Ascending aorta (tissue), 2 donors: Measurements from ENCODE around the gene CCDC30. TPM values are rescaled to one million over a fixed set of nuclear protein-coding genes. Genes with fewer than 3 reads are reported as not detected.

Experiments used
- DNase-seq, 2 donors: peaks; one replicate each; pipeline ENCODE4 v3.0.0-alpha.2; 2019; ENCODE audit warnings: low spot score in 2 of 2
- H3K27ac ChIP-seq, 2 donors: fragments of 200-600 bp; sonication (generic); one replicate each; pipeline ENCODE4 v1.5.1; 2016 to 2017; ENCODE audit warnings: mild to moderate bottlenecking in 1 of 2
- H3K27me3 ChIP-seq: fragments of 200-600 bp; sonication (generic); one replicate; pipeline ENCODE4 v1.5.1; 2017
- H3K36me3 ChIP-seq, 2 donors: fragments of 200-600 bp; sonication (generic); one replicate each; pipeline ENCODE4 v1.5.1; 2016
- H3K4me1 ChIP-seq, 2 donors: fragments of 200-600 bp; sonication (generic); one replicate each; pipeline ENCODE4 v1.5.1; 2016 to 2017; ENCODE audit warnings: mild to moderate bottlenecking in 1 of 2
- H3K4me3 ChIP-seq, 2 donors: fragments of 200-600 bp; sonication (generic); one replicate each; pipeline ENCODE4 v1.5.1; 2016 to 2017; ENCODE audit warnings: mild to moderate bottlenecking in 1 of 2
- H3K9me3 ChIP-seq, 2 donors: fragments of 200-600 bp; sonication (generic); one replicate each; pipeline ENCODE4 v1.5.1; 2016
- intact Hi-C: fragments of 100-400 bp; cut with DNase I; formaldehyde crosslinking; loops from one replicate; pipeline ENCODE4 v1.15.1; 2023
- total RNA-seq: library from RNA; depleted of rRNA; stranded (reverse); fragments of >200 nt; gene quantifications from one replicate; pipeline ENCODE4 v1.1.0, GENCODE V29; 2016
- TF ChIP-seq, protein P1 (sequence below), 3 experiments: fragments of 200-600 bp in 2 of 3; fragments of 450-650 bp in 1 of 3; sonication (generic) in 2 of 3; IDR thresholded peaks; one replicate each; pipeline ENCODE4 v1.5.1; 2016 to 2019; ENCODE audit warnings: antibody characterized with exemption in 3 of 3, mild to moderate bottlenecking in 1 of 3, moderate library complexity in 1 of 3

CCDC30 gene
- total RNA-seq, 1 donor from 2014 or later, result not detected

DNA sequence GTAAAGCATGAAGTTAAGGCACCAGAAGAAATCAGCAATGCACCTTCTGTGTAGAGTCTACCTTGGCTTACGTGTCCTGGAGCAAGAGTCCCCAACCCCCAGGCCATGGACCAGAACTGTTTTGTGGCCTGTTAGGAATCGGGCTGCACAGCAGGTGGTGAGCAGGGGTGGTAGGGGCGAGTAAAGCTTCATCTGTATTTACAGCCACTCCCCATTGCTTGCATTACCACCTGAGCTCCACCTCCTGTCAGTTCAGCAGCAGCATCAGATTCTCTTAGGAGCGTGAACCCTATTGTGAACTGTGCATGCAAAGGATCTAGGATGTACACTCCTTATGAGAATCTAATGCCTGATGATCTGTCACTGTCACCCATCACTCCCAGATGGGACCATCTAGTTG, 28.7 kb upstream of the CCDC30 start:
- Histone ChIP-seq H3K4me1 (no peaks in the 10 kb centered on the region), H3K27ac (no peak overlapping the region), H3K9me3 (no peaks in the 10 kb centered on the region), H3K36me3 (no peaks in the 10 kb centered on the region), H3K27me3 (no peaks in the 10 kb centered on the region), H3K4me3 (no peak overlapping the region)
- intact Hi-C loops, result no loop called here
- TF ChIP-seq, protein P1, sequence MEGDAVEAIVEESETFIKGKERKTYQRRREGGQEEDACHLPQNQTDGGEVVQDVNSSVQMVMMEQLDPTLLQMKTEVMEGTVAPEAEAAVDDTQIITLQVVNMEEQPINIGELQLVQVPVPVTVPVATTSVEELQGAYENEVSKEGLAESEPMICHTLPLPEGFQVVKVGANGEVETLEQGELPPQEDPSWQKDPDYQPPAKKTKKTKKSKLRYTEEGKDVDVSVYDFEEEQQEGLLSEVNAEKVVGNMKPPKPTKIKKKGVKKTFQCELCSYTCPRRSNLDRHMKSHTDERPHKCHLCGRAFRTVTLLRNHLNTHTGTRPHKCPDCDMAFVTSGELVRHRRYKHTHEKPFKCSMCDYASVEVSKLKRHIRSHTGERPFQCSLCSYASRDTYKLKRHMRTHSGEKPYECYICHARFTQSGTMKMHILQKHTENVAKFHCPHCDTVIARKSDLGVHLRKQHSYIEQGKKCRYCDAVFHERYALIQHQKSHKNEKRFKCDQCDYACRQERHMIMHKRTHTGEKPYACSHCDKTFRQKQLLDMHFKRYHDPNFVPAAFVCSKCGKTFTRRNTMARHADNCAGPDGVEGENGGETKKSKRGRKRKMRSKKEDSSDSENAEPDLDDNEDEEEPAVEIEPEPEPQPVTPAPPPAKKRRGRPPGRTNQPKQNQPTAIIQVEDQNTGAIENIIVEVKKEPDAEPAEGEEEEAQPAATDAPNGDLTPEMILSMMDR (IDR thresholded peaks at IDR 0.05), result no peak
- DNase-seq, result no peak

DNA sequence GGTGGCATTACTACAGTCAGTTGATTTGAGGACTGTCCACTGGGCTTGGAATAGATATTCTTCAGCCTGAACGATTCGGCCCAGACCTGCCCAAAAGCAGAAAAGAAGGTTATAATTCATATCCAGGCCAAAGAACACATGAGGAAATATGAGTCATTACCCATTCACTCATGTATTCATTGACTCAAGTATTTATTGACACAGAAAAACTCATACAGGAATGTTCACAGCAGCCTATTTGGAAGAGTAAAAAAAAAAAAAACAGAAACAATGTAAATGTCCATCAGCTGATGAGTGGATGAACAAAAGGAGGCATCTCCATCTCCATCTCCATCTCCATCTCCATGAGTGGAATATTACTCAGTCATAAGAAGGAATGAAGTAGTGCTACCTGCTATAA, 23.1 kb upstream of the CCDC30 start:
- no peak overlapping the region for H3K27ac ChIP-seq
- intact Hi-C loops, result no loop called here
- H3K4me3 ChIP-seq, result no peak overlapping the region

DNA sequence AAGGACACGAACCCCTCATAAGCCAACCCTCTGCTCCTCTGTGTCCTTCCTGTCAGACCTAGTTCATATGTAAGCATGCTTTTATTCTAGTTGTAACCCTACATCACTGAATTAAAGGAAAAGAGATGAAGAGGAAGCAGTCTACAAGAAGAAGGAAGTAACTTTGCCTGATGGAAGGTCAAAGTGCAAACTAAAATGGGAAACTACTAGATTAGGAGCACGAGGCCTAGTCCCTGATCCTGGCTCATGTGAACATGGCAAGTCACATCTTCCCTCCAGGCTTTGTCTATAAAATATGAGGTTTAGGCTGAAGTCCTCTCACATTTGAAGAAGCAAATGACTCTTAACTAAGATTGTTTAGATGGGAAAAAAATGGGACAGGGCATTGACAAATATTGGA, 20.4 kb upstream of the CCDC30 start:
- intact Hi-C loops, result no loop called here
- H3K9me3 ChIP-seq, result no peaks in the 10 kb centered on the region
- TF ChIP-seq, protein P1 (IDR thresholded peaks at IDR 0.05), result no peak

More for the DNA sequence above, 23.1 kb upstream of the CCDC30 start:
- no peak for DNase-seq
- TF ChIP-seq, protein P1 (IDR thresholded peaks at IDR 0.05), result no peak
- H3K9me3 ChIP-seq, result no peaks in the 10 kb centered on the region
- no peaks in the 10 kb centered on the region for H3K27me3 ChIP-seq
- no peaks in the 10 kb centered on the region for H3K4me1 ChIP-seq
- H3K36me3 ChIP-seq, result no peaks in the 10 kb centered on the region

DNA sequence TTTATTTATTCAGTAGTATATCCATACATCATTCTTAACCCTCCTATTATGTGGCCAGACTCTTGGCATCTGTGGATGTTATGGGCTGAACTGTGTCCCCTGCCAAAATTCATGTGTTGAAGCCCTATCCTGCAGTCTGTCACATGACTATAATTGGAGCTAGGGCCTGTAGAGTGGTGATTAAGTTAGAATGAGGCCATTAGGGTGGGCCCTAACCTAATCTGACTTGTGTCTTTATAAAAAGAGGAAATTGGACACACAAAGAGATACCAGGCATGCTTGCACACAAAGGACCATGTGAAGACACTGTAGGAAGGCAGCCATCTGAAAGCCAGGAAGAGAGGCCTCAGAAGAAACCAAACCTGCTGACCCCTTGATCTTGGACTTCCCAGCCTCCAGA, 13.8 kb upstream of the CCDC30 start:
- no peak for DNase-seq
- Histone ChIP-seq H3K27ac (no peak overlapping the region), H3K4me1 (no peaks in the 10 kb centered on the region), H3K9me3 (no peaks in the 10 kb centered on the region), H3K4me3 (no peak overlapping the region), H3K36me3 (no peaks in the 10 kb centered on the region), H3K27me3 (no peaks in the 10 kb centered on the region)
- TF ChIP-seq, protein P1 (IDR thresholded peaks at IDR 0.05), result no peak
- intact Hi-C loops, result no loop called here

More for the DNA sequence above, 20.4 kb upstream of the CCDC30 start:
- no peaks in the 10 kb centered on the region for H3K4me1 ChIP-seq
- no peak overlapping the region for H3K27ac ChIP-seq
- H3K36me3 ChIP-seq, result no peaks in the 10 kb centered on the region
- DNase-seq, result no peak
- no peaks in the 10 kb centered on the region for H3K27me3 ChIP-seq
- no peak overlapping the region for H3K4me3 ChIP-seq

DNA sequence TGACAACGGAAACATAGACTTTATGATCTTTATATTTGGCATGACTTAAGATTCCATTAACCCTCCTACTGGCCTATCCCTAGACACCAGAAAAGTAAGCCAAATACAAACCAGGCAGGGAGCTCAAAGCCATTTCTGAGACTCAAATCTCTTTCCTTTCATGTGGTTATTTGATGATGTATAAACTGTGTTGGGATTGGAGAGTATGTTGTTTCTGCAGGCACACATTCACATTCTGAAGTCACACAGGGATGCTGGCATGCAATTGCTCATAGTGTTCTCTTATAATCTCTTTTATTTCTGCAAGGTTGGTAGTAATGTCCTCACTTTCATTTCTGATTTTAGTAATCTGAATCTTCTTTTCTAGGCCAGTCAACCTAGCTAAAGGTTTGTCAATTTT, 13.0 kb upstream of the CCDC30 start:
- intact Hi-C loops, result loop anchor here (10.0 kb wide), 1 partner anchor 395 kb away; the partner anchor contains the start of gene ZNF691
- H3K4me3 ChIP-seq, result no peak overlapping the region
- no peaks in the 10 kb centered on the region for H3K27me3 ChIP-seq

More for the DNA sequence above, 13.0 kb upstream of the CCDC30 start:
- Histone ChIP-seq H3K27ac (no peak overlapping the region), H3K9me3 (no peaks in the 10 kb centered on the region), H3K36me3 (no peaks in the 10 kb centered on the region), H3K4me1 (no peaks in the 10 kb centered on the region)
- TF ChIP-seq, protein P1 (IDR thresholded peaks at IDR 0.05), result no peak
- DNase-seq, result no peak
